ENCODE data around the gene TBX5.

TBX5 gene

GRCh38 chr12:114404926-114405518 lies 922 bp downstream of the TBX5 start:
- no peak for DNase-seq

DNA sequence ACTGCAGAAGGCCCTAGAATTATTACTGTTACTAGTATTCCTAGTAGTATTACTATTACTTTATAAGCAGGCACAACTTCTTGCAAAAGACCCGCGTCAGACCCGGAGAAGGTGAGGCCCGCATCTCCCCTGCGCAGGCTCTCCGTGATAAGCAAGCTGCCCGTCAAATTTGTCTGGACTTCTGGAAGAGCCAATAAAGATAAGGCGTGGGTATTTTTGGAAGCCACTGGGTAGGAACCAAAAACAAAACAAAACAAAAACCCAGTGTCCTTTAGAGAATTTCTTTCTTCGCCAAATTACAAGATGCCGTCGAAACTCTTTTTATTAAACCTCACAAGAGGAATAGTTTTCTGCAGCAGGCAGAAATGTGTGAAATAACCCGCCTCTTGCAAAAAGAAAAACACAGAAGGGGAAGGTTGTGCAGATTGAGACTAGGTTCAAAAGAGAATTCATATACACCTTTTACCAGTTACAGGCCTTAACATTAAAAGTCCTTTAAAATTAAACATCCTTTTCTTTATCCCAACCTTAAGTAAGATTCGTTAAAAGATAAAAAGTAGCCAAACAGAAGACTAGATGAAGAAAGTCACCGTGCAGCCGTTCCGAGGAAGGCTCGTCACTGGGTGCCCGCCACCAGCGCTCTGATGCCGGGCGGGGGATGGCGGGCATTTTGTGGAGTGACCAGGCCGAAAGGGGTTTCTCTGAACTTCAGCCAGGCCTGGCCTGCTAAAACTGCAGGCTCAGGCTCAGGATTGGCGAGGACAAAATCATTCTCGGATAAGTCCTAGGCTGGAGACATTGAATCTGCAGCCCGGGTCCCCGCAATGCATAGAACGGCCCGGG lies 1.6 kb downstream of the TBX5 start:
- no peak for DNase-seq

DNA sequence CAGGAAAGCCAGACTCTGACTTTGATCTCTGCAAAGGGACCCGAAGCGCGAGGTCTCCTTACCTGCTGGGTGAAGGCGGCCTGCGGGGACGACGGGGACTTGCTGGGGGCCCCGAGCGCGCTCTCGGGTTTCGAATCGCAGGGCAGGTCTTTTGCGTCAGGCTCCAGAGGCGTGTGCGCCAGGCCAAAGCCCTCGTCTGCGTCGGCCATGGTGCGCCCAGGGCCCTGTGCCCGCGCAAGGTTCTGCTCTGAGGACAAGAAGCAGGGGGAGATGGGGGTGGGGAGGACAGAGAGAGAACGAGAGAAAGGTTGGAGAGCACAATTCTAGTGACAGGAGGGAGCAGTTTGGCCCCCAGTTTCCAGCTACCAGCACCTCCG lies 2.3 kb downstream of the TBX5 start:
- DNase-seq = no peak

DNA sequence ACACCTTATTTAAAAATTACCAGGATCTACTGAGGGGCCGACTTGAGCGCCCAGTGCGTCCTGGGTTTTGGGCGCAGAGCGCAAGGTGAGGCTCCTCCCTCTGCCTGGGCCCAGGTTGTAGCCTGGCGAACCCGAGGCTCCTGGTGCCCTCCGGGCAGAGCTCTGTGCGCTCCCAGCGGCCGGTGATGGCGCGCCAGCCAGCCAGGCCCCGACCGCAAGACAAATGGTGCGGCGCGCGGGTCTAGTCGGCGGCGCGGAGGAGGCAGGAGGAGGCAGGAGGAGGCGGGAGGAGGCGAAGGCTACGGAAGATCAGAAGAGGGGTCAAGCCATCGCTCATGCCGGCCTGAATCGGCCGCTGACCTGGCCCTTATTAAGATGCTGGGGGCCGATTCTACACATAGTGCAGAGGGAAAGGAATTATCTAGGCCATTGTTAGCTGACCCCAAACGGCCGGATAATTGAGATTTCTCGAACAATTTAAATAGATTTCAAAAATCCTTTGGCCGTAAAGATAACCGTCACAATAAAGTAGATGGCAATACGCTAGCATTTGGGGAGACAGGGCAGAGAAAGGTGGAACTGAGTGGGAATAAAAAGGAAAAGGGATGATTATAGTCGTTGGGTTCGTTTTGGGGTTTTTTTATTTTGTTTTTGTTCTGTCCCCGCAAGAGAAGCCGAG lies 2.8 kb downstream of the TBX5 start:
- no peak for DNase-seq

DNA sequence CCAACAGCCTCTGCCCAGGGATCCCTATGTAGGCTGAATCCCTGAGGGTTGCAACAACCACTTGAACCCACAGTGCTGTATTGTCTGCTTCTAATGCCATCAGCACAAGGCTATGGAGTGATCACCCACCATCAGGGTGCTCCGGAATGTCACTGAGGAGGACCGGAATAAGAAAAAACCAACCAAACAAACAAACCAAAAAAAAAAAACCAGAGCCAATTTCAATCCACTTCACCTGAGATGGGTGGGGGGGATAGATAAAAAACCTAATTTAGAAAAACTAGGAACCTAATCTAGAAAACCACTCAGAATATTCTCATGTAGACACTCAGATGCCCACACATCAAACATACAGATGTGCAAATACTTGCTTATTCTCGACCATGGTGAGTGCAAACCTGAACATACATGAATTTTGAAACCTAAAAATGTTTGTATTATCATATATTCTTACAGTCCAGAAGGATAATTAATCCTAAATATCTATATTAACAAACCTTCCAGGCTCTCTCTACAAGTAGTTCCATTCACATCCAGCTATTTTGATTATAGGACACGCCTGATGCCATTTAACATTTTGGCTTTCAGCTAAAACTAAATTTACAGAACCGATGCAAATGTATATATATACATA lies 3.7 kb downstream of the TBX5 start:
- DNase-seq = no peak

GRCh38 chr12:114401328-114402083 lies 4.4 kb downstream of the TBX5 start:
- DNase-seq = no peak

DNA sequence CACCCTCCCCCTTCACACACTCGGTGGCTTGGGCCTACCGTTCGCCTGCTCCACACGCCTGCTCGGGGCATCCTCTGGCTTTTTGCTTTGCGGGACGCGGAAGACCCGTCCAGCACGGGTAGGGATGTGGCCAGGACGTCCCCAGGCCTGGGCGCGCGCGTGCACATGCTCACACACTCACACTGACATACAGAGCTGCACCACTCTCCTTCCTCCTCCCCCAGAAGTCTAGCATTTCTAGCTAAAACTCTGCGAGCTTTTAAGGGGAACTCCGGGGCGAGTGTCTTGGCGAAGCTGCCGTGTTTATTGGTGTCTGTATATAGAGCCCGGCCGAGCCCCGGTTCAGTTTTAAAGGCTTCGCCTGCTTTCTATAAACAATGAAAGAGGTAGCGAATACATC lies 5.0 kb downstream of the TBX5 start:
- no peak for DNase-seq

DNA sequence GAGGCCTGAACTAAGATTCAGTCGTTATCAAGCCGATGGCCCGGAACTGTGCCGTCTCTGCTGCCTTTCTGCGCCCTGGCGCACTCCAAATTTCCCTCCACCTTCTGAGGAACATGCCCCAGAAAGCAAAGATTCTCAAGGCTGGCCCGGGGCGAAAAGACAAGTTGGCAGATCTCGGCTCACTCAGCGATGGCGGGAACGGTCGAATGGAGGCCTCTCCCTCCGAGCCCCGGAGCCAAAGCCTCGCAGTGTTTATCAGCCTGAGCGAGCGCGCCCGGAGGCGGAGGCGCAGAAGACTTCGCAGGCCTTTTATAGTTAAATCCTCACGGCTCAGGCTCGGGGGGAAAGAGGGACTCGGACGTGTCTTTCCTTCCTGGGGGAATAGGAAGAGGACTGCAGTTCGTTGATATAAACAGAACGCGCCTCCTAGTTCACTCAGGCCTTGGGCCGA lies 5.6 kb downstream of the TBX5 start:
- DNase-seq = no peak

GRCh38 chr12:114399664-114400211 lies 6.2 kb downstream of the TBX5 start:
- DNase-seq = no peak

GRCh38 chr12:114397978-114398881 lies 7.7 kb downstream of the TBX5 start:
- no peak for DNase-seq

DNA sequence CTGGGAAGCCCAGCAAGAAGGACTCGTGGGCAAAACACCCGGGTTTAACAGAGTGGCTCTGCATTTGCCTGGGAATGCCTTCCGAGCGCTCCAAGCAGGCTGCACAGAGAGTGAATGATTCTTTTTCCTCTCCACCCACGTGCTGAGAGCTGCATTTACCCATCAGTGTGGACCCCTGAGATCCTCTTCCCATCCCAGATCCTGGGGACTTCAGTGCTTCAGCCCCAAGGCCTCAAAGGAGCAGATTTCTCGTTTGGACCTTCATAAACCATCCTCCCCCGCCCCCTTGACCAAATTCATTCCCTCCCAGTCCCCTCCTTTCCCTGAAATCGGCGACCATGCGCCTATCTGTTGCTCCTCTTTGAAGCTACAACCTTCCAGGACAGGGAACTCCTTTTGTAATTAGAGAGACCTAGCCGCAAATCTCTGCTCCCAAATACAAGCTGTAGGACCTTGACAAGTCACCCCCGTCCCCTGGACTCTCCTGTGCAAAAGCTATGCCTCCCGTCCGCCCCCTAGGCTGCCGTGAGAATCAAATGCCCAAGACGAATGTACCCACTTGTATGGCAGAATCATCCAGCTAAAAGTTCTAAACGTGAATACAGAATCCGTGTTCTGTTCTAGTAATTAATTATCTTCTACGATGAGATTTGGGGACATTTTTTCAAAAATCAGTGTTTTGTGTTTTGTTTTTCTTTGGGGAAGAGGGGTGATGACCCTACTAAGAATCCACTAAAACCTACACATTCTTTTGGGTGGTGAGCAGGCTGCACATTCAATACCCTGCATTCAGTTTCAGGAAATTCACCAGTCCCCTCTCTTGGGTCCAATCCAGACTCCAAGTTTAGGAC lies 8.8 kb downstream of the TBX5 start:
- DNase-seq = no peak

- no peak for DNase-seq
These were observed 9.6 kb downstream of the TBX5 start for GRCh38 chr12:114396153-114396868.

GRCh38 chr12:114395755-114396152 lies 10.2 kb downstream of the TBX5 start:
- DNase-seq = no peak

DNA sequence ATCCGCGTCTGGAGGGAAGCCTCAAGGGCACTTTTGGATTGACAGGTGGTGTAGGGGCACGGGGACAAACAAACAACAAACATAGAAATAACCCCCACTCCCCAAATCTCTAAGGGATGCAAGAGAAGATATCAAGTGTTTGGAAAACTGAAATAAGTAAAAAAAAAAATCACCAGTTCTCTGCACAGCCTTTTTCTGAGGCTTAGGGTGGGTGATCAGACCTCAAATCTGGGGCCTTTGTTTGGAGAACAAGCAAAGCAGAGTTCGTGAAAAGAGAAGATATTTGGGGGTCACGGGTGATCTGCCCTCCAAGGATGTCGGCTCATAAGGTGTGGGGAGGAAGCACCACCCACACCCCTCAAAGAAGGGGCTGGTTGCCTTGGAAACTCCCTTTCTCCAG lies 10.7 kb downstream of the TBX5 start:
- DNase-seq = no peak

GRCh38 chr12:114393569-114393968 lies 12.4 kb downstream of the TBX5 start:
- DNase-seq = no peak

- no peak for DNase-seq
These were observed 13.0 kb downstream of the TBX5 start for GRCh38 chr12:114392909-114393308.

DNA sequence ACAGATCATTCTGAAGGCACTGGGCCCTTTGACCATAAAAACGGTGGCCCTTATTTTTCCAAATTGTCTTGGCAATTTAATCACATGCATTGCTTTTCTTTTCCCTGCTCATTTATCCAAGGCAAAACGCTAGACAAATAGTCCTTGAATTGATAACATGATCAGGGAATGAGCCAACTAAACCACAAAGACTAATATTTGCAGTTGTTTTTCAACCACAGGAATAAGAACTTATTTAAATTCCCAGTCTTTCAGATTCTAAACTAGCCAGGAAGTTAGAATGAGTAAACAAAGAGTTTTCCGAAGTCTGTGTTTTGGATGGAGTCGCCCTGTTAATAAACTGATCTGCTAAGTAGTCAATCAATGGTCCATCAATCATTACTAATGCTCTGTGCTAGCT lies 14.9 kb downstream of the TBX5 start:
- no peak for DNase-seq

- DNase-seq = no peak
These were observed 21.2 kb downstream of the TBX5 start for GRCh38 chr12:114384739-114385138.

DNA sequence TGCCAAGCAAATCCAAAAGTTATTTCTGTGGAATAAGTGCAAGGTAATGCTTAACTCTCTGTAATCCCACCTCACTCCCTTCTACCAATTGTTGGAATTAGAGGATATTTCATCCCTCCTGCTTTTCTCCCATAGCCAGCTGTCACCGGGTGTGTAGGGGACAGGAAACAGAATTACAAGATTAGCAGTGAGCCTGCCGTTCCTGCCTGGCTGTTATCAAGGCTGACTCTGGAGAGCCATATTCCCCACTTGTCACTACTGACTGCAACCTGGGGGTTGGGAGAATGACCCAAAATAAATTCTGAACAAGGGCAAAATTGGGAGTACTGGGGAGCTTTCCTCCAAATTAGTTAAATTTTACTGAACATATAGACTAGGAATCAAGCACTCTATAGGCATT lies 24.8 kb downstream of the TBX5 start:
- DNase-seq = no peak

DNA sequence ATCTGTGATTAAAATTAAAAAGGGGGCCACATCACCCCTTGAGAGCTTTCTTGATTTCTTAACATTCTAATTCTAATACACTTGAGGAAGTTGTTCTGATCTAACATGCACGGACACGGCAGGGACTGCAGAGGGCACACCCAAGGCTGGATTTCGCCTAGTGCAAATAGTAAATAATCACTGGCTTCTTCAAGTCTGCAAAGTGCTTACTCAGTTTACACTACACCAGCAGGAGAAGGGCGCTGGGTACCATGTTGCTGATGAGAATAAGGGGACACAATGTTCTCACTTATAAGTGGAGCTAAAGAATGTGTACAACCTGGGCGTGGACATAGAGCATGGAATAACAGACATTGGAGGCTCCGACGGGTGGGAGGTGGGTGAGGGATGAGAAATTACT lies 34.2 kb downstream of the TBX5 start:
- DNase-seq = no peak
